HL-60/S4 (cell line): ENCODE results near the gene MAST4.

Experiments used
- in situ Hi-C: fragments of 300-500 bp; cut with MboI; formaldehyde crosslinking; loops from 2 replicates; pipeline ENCODE4 v1.14.3; 2022; ENCODE audit warnings: low sequenced_read_pairs

Gene MAST4

DNA sequence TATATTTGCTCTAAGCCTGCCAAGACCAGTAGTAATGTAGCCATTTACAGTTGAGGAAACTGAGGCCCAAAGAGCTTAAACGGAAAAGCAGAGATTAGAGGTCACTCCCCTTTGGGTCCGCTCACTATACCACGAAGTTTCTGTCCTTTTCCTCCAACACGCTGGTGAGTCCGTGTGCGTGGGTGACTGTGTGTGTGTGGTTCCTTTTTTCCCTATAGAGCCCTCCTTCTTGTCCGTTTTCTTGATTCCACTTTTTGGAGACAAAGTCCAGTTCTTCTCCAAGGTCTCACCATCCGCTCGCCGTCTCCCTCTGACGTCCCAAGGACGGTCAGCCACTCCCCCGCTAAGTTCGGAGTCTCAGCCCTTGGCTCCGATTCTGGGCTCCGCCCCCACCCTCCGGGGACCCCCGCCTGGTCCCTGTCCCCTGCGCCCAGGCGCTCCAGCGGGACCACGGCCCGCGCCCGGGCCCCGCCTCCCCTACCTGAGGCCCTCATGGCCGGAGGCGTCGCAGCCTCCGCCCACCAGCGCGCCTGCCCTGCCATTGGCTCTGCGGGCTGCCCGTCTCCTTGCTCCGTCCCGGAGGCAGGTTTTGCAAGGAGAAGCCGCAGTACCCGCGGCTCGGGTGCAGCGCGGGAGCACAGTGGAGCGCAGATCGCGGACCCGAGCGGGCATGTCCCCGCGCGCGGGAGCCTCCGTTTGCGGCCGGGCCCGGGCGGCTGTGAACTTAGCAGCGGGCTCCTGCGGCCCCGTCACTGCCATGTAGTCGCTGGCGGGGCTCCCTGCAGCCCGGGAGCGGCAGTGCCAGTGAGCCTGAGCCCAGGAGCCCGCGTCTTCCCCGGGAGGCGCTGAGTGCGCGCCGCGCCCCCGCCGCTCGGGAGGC, at the start of gene MAST4:
Gene MAST4 (plus strand): TSS at position 638 of the 880 bp plus-strand sequence. CDS start 263 bp downstream, outside the sequence.
- in situ Hi-C loops = no loop called here

DNA sequence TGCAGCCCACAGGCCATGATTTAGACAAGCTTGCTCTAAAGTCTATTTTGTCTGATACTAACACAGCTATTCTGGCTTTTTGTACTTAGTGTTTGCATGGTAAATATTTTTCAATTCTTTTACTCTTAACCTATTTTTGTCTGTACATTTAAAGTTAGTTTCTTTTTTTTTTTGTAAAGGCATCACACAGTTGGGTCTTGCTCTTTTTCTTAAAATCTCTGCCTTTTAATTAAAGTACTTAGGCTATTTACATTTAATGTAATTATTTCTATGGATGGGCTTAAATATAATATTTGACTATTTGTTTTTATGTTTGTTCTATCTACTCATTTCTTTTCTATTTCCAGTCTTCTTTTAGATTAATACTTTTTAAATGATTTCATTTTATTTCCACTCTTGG, 49.7 kb upstream of the MAST4 start:
- in situ Hi-C loops = no loop called here

DNA sequence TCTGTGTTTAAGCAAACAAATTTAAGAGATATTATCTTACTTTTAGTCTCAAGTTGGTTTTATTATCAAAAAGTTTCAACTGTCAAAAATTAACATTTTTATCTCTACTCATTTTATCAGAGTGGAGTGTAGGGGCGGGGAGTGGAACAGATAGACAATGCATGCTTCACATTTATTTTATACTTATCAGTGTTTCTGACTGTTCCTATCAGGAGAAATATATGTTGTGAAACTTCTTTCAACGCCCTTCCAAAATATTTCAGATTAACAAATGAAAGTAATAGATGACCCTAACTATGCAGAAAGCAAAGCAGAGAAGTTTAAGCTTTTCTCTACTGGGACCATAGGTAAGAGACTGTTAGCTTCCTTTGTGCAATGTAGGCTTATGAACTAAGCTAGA, 44.9 kb upstream of the MAST4 start:
- in situ Hi-C loops = no loop called here

DNA sequence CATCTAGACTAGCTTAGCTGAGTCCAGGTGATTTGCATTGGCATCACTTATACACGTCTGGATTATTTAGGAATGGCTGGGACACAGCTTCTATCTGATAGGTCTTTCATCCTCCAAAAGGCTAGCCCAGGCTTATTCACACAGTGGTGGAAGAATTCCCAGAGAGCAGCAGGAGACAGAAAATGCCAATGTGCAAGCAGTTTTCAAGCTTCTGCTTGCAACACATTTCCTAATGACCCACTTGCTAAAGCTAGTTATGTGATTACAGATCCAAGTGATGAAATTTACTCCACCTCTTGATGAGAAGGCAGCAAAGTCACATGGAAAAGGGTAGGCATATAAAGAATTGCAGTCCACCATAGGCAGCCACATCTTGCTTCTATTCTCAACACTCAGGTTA, 44.2 kb upstream of the MAST4 start:
- in situ Hi-C loops = no loop called here

DNA sequence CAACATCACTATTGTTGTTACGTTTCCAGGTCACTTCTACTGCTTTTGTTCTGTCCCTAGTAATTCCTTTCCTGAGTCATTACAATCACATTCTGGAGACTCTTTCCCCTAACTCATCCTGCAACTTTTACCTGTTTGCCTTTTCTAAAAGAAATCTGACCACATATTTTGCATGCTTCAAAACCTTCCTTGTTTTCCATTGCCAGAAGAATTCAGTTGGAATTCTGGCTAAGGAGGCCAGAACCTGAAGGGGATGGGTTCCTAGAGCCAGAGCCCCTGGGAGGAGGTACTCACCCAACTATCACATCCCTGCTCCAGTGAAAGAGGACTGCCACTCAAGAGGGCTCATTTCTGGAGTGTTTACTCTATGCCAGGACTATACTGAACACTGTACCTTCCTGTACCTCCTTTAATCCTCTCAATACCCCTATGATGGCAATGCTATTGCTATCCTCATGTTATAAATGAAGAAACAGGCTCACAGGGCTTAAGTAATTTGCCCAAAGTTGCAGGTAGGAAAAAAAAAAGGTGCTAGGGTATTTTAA, 42.8 kb upstream of the MAST4 start:
- in situ Hi-C loops = no loop called here

DNA sequence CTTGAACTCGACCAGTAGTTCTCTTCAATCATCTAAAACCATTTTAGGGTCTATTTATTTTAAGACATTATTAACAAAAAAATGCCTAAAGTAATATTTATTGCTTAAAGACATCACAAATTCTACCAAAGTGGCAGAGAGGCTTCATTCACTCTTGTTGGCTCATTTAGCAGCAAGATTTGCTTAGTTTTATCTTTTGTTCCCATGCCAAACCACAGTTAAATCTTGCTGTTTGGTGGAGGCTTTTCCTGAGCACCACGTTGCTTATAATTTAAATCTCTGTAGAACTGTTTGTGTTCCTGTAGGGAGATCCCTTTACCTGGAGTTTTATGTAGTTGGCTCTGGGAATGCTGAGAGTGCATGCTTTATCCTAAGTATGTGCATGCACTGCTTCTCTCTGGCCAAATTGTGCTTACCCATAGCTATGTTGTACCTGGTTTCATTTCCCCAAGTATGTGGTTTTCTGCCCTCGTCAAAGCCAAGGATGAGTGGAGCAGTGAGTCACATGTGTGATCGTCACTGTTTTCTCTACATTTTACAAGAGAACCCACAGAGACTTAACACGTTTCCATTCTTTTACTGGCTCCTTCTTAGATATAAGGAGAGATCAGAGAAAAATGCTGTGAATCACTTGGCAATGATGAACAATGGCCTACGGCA, 42.1 kb upstream of the MAST4 start:
- in situ Hi-C loops = no loop called here

DNA sequence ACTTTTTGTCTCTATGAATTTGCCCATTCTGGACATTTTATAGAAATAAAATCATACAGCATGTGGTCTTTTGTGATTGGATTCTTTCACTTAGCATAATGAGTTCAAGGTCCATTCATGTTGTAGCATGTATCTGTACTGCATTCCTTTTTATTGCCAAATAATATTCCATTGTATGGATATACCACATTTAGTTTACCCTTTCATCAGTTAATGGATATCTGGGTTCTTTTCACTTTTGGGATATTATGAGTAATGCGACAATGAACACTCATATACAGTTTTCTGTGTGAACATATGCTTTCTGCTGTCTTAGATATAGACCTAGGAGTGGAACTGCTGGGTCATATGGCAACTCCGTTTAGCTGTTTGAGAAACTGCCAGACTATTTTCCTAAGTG, 41.3 kb upstream of the MAST4 start:
- in situ Hi-C loops = no loop called here

DNA sequence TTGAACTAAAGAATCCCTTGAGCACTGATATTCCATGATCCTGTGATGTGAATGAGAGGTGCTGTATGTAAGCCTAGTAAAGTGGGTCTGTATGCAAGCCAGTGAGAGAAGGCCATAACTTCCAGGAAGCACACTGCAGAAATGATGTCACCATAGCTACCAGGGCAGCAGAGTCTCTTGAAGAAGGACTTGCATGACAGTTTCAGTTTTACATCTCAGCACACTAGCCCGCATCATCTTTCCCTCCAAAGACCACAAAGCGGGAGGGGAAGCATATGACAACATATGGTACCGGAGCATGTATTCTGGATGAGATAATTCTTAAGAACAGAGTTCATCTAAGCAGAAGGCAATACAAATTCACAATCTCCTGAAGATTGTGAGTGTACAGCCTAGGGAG, 37.6 kb upstream of the MAST4 start:
- in situ Hi-C loops = no loop called here

DNA sequence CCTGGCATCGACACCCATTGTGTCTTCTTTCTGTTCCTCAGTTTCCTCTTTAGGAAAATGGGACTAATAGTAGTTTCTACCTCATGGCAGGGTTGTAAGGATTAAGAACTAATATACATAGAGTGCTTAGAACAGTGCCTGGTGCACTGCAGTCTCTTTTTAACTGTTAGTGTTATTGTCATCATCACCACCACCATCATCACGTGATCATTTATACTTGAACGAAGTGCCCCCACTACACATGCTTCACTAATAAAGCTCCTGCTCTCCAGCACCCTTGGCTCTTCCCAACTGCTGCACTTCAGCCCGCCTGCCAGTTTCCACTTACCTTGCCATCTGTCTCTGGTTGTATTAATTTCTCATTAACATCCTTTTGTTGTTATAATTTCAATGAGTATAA, 35.8 kb upstream of the MAST4 start:
- in situ Hi-C loops = no loop called here

DNA sequence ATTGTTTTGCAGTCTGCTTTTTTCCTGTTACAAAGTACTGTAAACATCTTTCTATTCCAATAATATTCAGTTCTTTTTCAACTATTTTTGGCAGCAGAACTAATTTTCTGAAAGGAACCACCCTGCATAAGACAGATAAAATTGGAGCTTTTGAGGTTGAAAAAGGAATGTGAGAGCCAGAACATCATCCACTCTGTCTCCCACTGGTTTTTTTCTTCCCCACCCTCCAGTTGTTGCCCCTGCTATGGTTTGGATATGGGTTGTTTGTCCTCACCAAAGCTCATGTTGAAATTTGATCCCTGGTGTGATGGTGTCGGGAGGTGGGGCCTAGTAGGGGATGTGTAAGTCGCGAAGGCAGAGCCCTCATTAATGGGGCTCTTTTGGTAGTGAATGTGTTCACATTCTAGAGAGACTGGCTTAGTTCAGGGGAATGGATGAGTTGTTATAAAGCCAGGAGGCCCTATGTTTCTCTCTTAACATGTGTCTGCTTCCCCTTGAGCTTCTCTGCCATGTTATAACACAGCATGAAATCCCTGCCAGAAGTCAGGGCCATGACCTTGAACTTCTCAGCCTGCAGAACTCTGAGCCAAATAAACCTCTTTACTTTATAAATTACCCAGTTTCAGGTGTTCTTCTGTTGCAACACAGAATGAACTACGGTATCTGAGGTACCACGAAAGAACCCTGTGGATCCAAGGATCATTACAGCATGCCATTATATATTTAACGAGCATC, 34.8 kb upstream of the MAST4 start:
- in situ Hi-C loops = no loop called here

DNA sequence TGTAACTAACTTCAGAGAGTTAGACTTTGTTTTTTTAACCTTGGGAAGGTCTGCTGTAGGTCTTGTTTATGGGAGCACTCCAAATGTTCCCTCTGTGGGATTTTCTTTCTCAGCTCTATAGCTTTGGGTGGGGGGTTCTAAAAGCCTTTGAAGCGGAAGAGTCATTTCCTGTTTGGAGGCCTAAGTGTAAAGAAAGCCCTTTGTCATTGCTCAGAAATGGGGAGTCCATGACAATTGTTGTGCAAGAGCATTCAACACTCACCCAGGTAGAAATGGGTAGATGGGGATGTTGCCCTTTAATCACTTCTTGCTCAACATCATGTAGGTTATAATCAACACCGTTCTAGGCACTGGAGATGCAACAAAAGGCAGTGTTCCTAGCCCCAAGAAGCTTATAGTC, 30.3 kb upstream of the MAST4 start:
- in situ Hi-C loops = no loop called here

DNA sequence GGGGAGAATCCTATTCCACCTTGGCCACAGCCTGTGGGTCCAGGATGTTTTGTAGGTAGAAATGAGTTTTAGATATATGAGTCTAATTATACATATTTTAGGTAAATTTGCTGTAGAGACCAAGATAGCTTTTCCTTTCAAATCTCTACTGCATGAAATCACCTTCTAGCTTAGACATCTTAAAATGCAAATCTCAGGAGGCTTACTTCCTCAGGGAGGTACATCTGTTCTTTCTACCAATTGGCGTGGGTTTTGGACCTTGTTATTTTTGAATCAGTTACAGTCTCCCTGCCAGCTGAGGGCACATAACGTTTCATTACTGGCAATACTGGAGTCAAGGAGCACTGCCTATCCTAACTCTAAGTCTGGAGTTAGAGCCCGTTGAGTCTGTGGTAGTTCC, 28.7 kb upstream of the MAST4 start:
- in situ Hi-C loops = no loop called here

DNA sequence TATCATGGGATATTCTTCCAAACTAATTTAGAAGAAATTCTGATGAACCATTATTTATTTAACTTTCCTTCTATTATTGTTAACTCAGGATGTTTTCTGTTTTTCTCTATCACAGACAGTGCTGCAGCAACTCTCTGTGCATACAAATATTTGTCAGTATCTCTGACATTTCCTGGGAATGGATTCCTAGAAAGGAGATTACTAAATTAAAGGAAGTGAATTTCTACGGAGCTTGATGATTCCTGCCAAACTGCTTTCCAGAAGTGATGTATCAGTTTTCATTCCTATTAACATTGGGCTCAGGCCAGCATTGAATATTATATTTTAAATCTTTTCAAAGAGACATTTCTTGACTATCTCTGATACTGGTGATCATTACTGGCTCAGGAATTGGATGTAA, 26.0 kb upstream of the MAST4 start:
- in situ Hi-C loops = no loop called here

DNA sequence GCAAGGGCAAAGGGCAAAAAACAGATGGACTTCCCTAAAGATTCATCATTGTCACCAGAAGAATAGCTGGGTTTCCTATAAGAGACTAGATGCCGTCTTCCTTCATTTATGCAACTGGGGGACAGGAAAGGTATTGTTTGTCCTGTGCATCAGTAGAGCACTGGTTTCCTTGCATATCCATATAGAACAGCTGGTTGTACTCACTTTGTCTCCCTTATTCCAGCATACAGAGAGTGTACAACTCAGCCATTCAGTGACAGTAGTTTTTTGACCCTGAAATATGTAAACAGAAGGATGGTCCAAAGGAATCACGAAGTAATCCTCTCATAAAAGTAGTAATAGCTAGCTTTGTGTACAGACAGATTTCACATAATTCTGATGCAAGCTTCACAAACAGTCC, 22.5 kb upstream of the MAST4 start:
- in situ Hi-C loops = no loop called here

DNA sequence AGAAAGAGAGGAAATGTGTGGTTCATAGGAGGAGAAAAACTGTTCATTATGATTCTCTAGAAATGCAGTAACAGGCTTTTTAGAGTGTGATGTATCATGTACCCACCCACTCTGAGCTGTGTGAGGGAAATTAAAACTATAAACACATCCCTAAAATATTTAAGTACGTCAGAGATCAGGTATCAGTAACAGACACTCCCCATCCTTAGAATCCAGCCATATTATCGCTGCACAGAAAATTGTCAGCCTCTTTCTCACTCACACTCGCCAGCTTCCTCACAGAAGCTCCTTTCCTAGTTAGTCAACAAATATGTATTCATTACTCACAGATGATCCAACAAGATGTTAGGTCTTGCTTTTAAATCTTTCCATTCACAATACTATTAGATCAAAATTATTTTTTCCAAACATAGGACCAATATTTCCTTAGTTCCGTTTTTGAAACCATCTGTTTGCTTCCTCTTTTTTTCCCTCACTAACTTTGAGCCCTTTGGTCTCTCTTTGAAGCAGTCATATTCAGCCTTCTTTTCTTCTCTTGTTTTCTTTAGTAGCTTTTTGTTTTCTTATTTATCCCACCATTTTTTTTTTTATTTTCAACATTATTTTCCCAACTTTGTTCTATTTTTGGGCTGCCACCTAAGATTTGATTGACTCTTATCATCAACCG, 13.6 kb upstream of the MAST4 start:
- in situ Hi-C loops = no loop called here

DNA sequence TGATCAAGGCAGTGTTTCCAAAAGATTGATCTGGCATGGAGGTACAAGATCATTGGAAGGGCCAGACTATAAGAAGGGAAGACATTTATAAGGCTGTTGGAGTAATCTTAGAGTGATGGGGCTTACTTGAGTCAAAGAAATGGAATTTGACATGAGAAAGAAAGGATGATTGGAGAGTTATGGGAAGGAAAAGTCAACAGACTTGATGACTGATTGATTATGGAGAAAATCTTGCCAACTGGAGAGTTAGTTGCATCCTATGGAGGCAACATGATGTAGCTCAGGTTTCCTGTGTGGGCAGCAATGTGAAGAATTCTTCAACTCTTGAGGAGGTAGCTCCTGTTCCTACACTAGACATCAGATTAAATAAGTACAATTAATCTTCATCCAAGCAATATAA, 10.9 kb upstream of the MAST4 start:
- in situ Hi-C loops = no loop called here

DNA sequence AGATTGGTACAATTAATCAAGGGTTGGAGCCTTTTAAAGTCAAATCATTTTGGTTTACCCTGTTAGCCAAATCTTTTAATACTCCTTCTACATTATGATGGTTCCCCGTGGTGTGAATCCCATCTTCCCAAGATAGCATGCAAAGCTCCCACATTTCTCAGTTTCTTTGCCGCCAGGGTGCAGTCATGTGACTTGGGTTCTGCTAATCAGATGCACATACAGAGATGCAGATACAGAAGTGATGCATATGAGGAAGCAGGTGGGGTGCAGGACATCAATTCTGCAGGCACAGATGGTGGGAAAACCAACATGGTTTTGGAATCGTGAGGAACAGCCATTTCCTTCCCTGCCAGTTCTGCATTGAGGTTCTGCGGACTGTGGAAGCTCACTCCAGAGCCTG, 8.4 kb upstream of the MAST4 start:
- in situ Hi-C loops = no loop called here

DNA sequence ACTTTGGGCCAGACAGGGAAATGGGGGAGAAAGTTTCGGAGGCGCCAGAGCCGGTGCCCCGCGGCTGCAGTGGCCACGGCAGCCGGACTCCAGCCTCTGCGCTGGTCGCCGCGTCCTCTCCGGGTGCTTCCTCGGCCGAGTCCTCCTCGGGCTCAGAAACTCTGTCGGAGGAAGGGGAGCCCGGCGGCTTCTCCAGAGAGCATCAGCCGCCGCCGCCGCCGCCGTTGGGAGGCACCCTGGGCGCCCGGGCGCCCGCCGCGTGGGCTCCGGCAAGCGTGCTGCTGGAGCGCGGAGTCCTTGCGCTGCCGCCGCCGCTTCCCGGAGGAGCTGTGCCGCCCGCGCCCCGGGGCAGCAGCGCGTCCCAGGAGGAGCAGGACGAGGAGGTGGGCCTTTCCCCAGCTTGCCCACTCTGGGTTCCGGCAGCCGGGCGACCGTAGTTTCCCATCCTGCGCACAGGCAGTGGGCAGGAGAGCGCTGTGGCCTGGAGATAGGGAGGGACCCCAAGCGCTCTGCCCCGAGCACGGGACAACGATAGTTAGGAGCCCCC, 516 bp downstream of the MAST4 start:
- in situ Hi-C loops = no loop called here

DNA sequence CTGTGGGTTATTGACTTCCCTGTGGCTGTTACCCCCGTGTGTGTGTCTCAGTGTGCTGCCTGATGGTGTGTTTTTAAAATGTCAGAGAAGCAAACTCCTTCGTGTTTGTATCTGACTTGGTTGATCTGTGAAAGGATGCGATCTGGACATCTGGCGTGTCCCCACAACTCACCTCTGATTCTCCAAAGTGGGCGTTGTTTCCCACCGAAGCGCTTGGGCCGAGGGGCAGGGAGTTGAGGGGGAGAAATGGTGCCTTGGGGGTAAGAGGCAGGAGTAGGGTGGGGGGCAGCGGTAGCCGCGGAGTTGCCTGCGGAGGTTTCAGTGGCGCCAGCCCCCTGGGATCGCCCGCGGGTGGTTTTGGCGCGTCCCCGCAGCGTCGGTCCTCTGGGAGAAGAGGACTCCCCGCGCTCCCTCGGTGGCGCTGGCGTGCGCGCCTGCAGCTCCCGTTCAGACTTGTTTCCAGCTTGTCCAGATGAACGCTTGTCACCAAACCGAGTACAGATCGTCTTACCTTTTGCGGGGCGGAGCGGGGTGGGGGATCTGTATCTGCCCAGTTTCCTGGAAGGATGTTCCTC, 1.1 kb downstream of the MAST4 start:
- in situ Hi-C loops = no loop called here

DNA sequence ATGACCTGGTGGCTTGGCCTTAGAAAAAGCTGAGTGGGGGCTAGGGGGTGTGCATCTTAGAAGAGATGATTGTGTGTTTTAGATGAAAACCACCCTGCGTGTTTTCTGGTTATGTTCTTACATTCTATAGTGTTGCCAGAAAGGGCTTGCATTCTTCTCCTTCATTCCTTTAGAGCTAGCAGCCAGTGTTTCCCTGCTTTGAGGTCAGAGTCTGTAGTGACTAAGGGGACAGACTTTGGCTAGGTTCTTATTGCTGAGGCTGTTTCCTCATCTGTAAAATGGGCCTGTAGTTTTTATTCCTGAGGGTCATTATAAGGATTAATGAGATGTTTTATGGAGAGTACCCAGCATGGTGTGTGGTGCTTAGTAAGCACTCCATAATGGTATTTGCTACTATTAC, 6.4 kb downstream of the MAST4 start:
- in situ Hi-C loops = no loop called here
